GM12891 (cell line): ENCODE results near the gene CD151.

Experiments
- PAX5 ChIP-seq: IDR thresholded peaks from 2 replicates; pipeline ENCODE4 v1.6.1; 2011; ENCODE audit warnings: low read length, moderate library complexity, mild to moderate bottlenecking; ENCODE audit not compliant: insufficient read depth, severe bottlenecking
- POLR2A ChIP-seq: IDR thresholded peaks from 2 replicates; pipeline ENCODE4 v1.6.1; 2011; ENCODE audit warnings: low read depth, low read length, control low read depth
- POLR2AphosphoS5 ChIP-seq: IDR thresholded peaks from 2 replicates; pipeline ENCODE4 v1.6.1; 2011; ENCODE audit warnings: low read depth, low read length, control low read depth
- POU2F2 ChIP-seq: IDR thresholded peaks from 2 replicates; pipeline ENCODE4 v1.6.1; 2011; ENCODE audit warnings: low read depth, mild to moderate bottlenecking, control low read depth, low read length, moderate library complexity
- TAF1 ChIP-seq: IDR thresholded peaks from 2 replicates; pipeline ENCODE4 v1.6.1; 2011; ENCODE audit warnings: low read depth, low read length, control low read depth

GRCh38 chr11:813456-814096 is 19.2 kb upstream of the CD151 start:
- TF ChIP-seq TAF1 (no peak), POLR2A (peak; percentile 86), POLR2AphosphoS5 (peak; percentile 73), PAX5 (no peak), POU2F2 (0 out of 2 replicates have a peak, but pooled peaks have one; percentile 16)
